NT2/D1 (cell line): Measurements from ENCODE around the gene GSTCD.

ENCODE experiments used
- SUZ12 ChIP-seq: IDR thresholded peaks from 2 replicates; pipeline ENCODE4 v1.6.1; 2011; ENCODE audit not compliant: insufficient read length, insufficient read depth; ENCODE audit errors: extremely low read depth
- YY1 ChIP-seq: IDR thresholded peaks from 2 replicates; pipeline ENCODE4 v1.6.1; 2011; ENCODE audit not compliant: insufficient read length, insufficient read depth
- ZNF274 ChIP-seq: IDR thresholded peaks from 2 replicates; pipeline ENCODE4 v1.6.1; 2011; ENCODE audit warnings: mild to moderate bottlenecking, low read depth, low read length

DNA sequence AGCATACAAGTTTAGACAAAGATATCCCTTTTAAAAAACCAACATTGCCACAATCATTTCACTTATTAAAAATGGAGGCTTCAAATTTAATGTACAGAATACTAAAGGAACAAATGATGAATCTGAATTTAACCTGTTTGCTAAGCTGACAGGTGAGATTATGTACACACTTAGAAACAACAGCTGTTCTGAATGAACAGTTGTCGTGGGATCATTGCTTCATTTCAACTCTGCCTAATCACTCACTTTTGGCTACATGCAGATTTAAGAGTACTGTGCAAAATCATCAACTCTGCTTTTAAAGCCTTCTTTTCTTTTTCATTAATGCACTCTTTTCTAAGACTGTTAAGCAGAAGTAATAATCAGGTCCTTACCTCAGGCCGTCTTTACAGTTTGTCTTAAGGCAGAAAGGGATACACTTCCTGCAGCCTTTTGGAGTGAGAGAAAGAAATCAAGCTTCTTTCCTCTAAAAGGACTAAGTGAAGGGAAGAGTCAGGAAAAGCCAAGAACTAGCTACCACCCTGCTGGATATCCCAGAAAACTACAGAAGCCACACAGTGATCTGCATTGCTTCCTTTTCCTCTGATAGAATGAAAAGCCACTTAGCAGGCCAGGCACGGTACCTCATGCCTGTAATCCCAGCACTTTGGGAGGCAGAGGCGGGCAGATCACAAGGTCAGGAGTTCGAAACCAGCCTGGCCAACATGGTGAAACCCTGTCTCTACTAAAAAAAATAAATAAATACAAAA lies 132.0 kb downstream of the GSTCD start:
- TF ChIP-seq SUZ12: no peak
- TF ChIP-seq YY1: no peak
- TF ChIP-seq ZNF274: no peak
